Activated T-cell treated with anti-CD3 and anti-CD28 coated beads, Interleukin-2, amount 50 U/mL, for 4 hours (primary cell): ENCODE data around the gene NPPB. TPM values are rescaled to one million over a fixed set of nuclear protein-coding genes. Genes with fewer than 3 reads are reported as not detected.

ENCODE experiments used
- total RNA-seq, 3 donors: library from RNA; stranded (reverse); gene quantifications; one replicate each; pipeline ENCODE4 v1.2.1, GENCODE V29; 2021

Gene NPPB
- total RNA-seq, 3 donors from 2014 or later: not detected

Other genes with a start within 250 kb of the NPPB start
- 1 to 10 TPM in 2 of 3 donors, under 1 TPM in 1; 0.81 to 1.8 (median 1.7) TPM for gene FBXO2, start 204.5 kb downstream of the NPPB start, total RNA-seq
- gene FBXO44, start 204.1 kb downstream of the NPPB start, total RNA-seq: 10 to 100 TPM; 12.6 to 13.6 (median 13.2) TPM
- 10 to 100 TPM; 12.8 to 21.1 (median 19.1) TPM for gene FBXO6, start 194.7 kb downstream of the NPPB start, total RNA-seq
- 10 to 100 TPM; 60.7 to 67.1 (median 63.0) TPM for gene MAD2L2, start 177.8 kb downstream of the NPPB start, total RNA-seq
- under 1 TPM; 0.03 to 0.08 (median 0.05) TPM for gene DRAXIN, start 167.2 kb downstream of the NPPB start, total RNA-seq
- 1 to 10 TPM; 6.5 to 7.8 (median 7.1) TPM for gene AGTRAP, start 122.8 kb downstream of the NPPB start, total RNA-seq
- not detected for gene C1orf167, start 96.8 kb downstream of the NPPB start, total RNA-seq
- gene MTHFR, start 53.0 kb downstream of the NPPB start, total RNA-seq: 10 to 100 TPM; 13.1 to 17.0 (median 14.9) TPM
- 10 to 100 TPM in 2 of 3 donors, 1 to 10 TPM in 1; 8.6 to 13.5 (median 10.7) TPM for gene CLCN6, start 52.8 kb downstream of the NPPB start, total RNA-seq
- not detected for gene NPPA, start 11.2 kb downstream of the NPPB start, total RNA-seq
- gene KIAA2013, start 67.5 kb upstream of the NPPB start, total RNA-seq: 10 to 100 TPM; 31.4 to 39.3 (median 35.0) TPM
- gene PLOD1, start 75.8 kb upstream of the NPPB start, total RNA-seq: 10 to 100 TPM; 11.8 to 20.4 (median 16.1) TPM
- gene MFN2, start 121.5 kb upstream of the NPPB start, total RNA-seq: 100 to 1,000 TPM in 1 of 3 donors, 10 to 100 TPM in 2; 96.2 to 105 (median 96.7) TPM
- 10 to 100 TPM; 51.9 to 58.3 (median 53.2) TPM for gene MIIP, start 160.6 kb upstream of the NPPB start, total RNA-seq
- gene TNFRSF8, start 204.4 kb upstream of the NPPB start, total RNA-seq: 10 to 100 TPM; 13.7 to 17.5 (median 14.9) TPM